Measurements from ENCODE around the gene SIRPA.

Gene SIRPA

GRCh38 chr20:1952737-1953530 is 57.7 kb downstream of the SIRPA start:
- DNase-seq: no peak

GRCh38 chr20:1953621-1954020 is 58.4 kb downstream of the SIRPA start:
- no peak for DNase-seq

GRCh38 chr20:1955217-1955616 is 60.0 kb downstream of the SIRPA start:
- no peak for DNase-seq

GRCh38 chr20:1958426-1958825 is 63.2 kb downstream of the SIRPA start:
- DNase-seq: no peak

GRCh38 chr20:1959156-1959555 is 63.9 kb downstream of the SIRPA start:
- no peak for DNase-seq

GRCh38 chr20:1961374-1961773 is 66.2 kb downstream of the SIRPA start:
- no peak for DNase-seq

GRCh38 chr20:1964061-1964460 is 68.9 kb downstream of the SIRPA start:
- no peak for DNase-seq

- no peak for DNase-seq
Measured at GRCh38 chr20:1964659-1965405, 69.6 kb downstream of the SIRPA start.

- peak; percentile 41 for DNase-seq
Measured at GRCh38 chr20:1965520-1966351, 70.5 kb downstream of the SIRPA start.

GRCh38 chr20:1968964-1969363 is 73.8 kb downstream of the SIRPA start:
- no peak for DNase-seq

- DNase-seq: no peak
Measured at GRCh38 chr20:1971893-1972586, 76.8 kb downstream of the SIRPA start.

- no peak for DNase-seq
Measured at GRCh38 chr20:1973601-1974440, 78.6 kb downstream of the SIRPA start.

- no peak for DNase-seq
Measured at GRCh38 chr20:1975291-1975690, 80.1 kb downstream of the SIRPA start.

- no peak for DNase-seq
Measured at GRCh38 chr20:1979106-1979778, 84.0 kb downstream of the SIRPA start.

GRCh38 chr20:1982686-1983085 is 87.5 kb downstream of the SIRPA start:
- no peak for DNase-seq

- no peak for DNase-seq
Measured at GRCh38 chr20:1983301-1983700, 88.1 kb downstream of the SIRPA start.

- peak; percentile 5 for DNase-seq
Measured at GRCh38 chr20:1987826-1988225, 92.6 kb downstream of the SIRPA start.
